Thyroid gland (tissue), 4 donors: ENCODE results near the gene BICD1. TPM values are rescaled to one million over a fixed set of nuclear protein-coding genes. Genes with fewer than 3 reads are reported as not detected.

Source experiments
- DNase-seq, 2 donors: peaks; one replicate each; pipeline ENCODE4 v3.0.0-alpha.2; 2019
- H3K27ac ChIP-seq, 3 donors: fragments of 200-600 bp; sonication (generic); 1 replicate in 2 of 3; 2 replicates in 1 of 3; pipeline ENCODE4 v1.5.1; 2016 to 2019; ENCODE audit warnings: mild to moderate bottlenecking in 1 of 3, moderate library complexity in 1 of 3
- H3K27me3 ChIP-seq: fragments of 200-600 bp; sonication (generic); one replicate; pipeline ENCODE4 v1.5.1; 2019
- H3K36me3 ChIP-seq, 2 donors: fragments of 200-600 bp; sonication (generic); one replicate each; pipeline ENCODE4 v1.5.1; 2016 to 2019
- H3K4me1 ChIP-seq, 2 donors: fragments of 200-600 bp; sonication (generic); one replicate each; pipeline ENCODE4 v1.5.1; 2017 to 2019
- H3K4me3 ChIP-seq, 3 donors: fragments of 200-600 bp; sonication (generic); replicated peaks in 1 of 3; 1 replicate in 2 of 3; 2 replicates in 1 of 3; pipeline ENCODE4 v1.5.1; 2016; ENCODE audit warnings: mild to moderate bottlenecking in 1 of 3
- H3K9me3 ChIP-seq: fragments of 200-600 bp; sonication (generic); one replicate; pipeline ENCODE4 v1.5.1; 2017
- CTCF ChIP-seq, 6 experiments: fragments of 200-600 bp in 3 of 6; fragments of 450-650 bp in 3 of 6; sonication (generic) in 3 of 6; IDR thresholded peaks; one replicate each; pipeline ENCODE4 v1.5.1; 2016 to 2019; ENCODE audit warnings: antibody characterized with exemption in 6 of 6, mild to moderate bottlenecking in 2 of 6, inconsistent platforms in 1 of 6, moderate library complexity in 1 of 6
- POLR2A ChIP-seq, 2 donors: fragments of 450-650 bp; IDR thresholded peaks; one replicate each; pipeline ENCODE4 v1.6.1; 2017; ENCODE audit warnings: antibody characterized with exemption in 2 of 2, mild to moderate bottlenecking in 2 of 2, moderate library complexity in 1 of 2
- WGBS, 2 donors: methylation state at CpG; one replicate each; pipeline ENCODE4 v1.1.5; 2017; 5-methylcytosine and 5-hydroxymethylcytosine counted together
- intact Hi-C: fragments of 100-400 bp; cut with DNase I; formaldehyde crosslinking; loops from one replicate; pipeline ENCODE4 v1.15.1; 2023
- total RNA-seq, 4 donors: library from RNA; depleted of rRNA; stranded (reverse); fragments of >200 nt; gene quantifications; one replicate each; pipeline ENCODE4 v1.2.3, GENCODE V29; 2016

Gene BICD1
- total RNA-seq, 4 donors from 2014 or later, result 16.7 to 33.7 (median 24.7) TPM

- TF ChIP-seq CTCF (IDR thresholded peaks at IDR 0.05) (no peak), POLR2A (IDR thresholded peaks at IDR 0.05) (no peak)
- Histone ChIP-seq H3K4me3 (no peak overlapping the region), H3K36me3 (no peaks in the 10 kb centered on the region), H3K9me3 (no peaks in the 10 kb centered on the region), H3K27me3 (no peaks in the 10 kb centered on the region), H3K27ac (no peak overlapping the region), H3K4me1 (peaks cover 4 to 10% of the 10 kb centered on the region in 2 donors)
- intact Hi-C loops, result no loop called here
- no peak for DNase-seq
- WGBS, 2 donors, result 93 to 100% methylated on average over 6 of the region's 6 CpGs
Measured at GRCh38 chr12:32159381-32159780, 52.7 kb downstream of the BICD1 start.

GRCh38 chr12:32159925-32160324, 53.3 kb downstream of the BICD1 start:
- TF ChIP-seq POLR2A (IDR thresholded peaks at IDR 0.05) (no peak), CTCF (IDR thresholded peaks at IDR 0.05) (no peak)

GRCh38 chr12:32161058-32161457, 54.4 kb downstream of the BICD1 start:
- TF ChIP-seq CTCF (IDR thresholded peaks at IDR 0.05) (no peak), POLR2A (IDR thresholded peaks at IDR 0.05) (no peak)
- WGBS, 2 donors, result 95 to 97% methylated on average over 5 of the region's 5 CpGs
- intact Hi-C loops, result no loop called here
- H3K27ac ChIP-seq, result no peak overlapping the region
- no peaks in the 10 kb centered on the region for H3K36me3 ChIP-seq
- peaks cover 4 to 10% of the 10 kb centered on the region in 2 donors for H3K4me1 ChIP-seq
- H3K27me3 ChIP-seq, result no peaks in the 10 kb centered on the region
- no peaks in the 10 kb centered on the region for H3K9me3 ChIP-seq
- H3K4me3 ChIP-seq, result no peak overlapping the region
- DNase-seq, result no peak

More at GRCh38 chr12:32159925-32160324, 53.3 kb downstream of the BICD1 start:
- no peaks in the 10 kb centered on the region for H3K9me3 ChIP-seq
- H3K27me3 ChIP-seq, result no peaks in the 10 kb centered on the region
- H3K36me3 ChIP-seq, result no peaks in the 10 kb centered on the region
- intact Hi-C loops, result no loop called here
- H3K4me1 ChIP-seq, result peaks cover 4 to 10% of the 10 kb centered on the region in 2 donors
- WGBS, 2 donors, result 91 to 94% methylated on average over 3 of the region's 3 CpGs
- DNase-seq, result no peak
- no peak overlapping the region for H3K27ac ChIP-seq
- H3K4me3 ChIP-seq, result no peak overlapping the region

- DNase-seq, result no peak
- Histone ChIP-seq H3K4me1 (peaks cover 0 to 5% of the 10 kb centered on the region in 2 donors), H3K9me3 (no peaks in the 10 kb centered on the region), H3K36me3 (no peaks in the 10 kb centered on the region), H3K4me3 (no peak overlapping the region), H3K27ac (no peak overlapping the region), H3K27me3 (no peaks in the 10 kb centered on the region)
- TF ChIP-seq POLR2A (IDR thresholded peaks at IDR 0.05) (no peak), CTCF (IDR thresholded peaks at IDR 0.05) (no peak)
- intact Hi-C loops, result no loop called here
- WGBS, 2 donors, result 89 to 97% methylated on average over 2 of the region's 2 CpGs
Measured at GRCh38 chr12:32163596-32163995, 56.9 kb downstream of the BICD1 start.

- TF ChIP-seq POLR2A (IDR thresholded peaks at IDR 0.05) (no peak), CTCF (IDR thresholded peaks at IDR 0.05) (no peak)
- H3K4me1 ChIP-seq, result no peaks in the 10 kb centered on the region
- intact Hi-C loops, result no loop called here
- no peak overlapping the region for H3K27ac ChIP-seq
- no peaks in the 10 kb centered on the region for H3K36me3 ChIP-seq
- no peak for DNase-seq
- 99% methylated on average over 4 of the region's 4 CpGs for WGBS, 2 donors
- H3K27me3 ChIP-seq, result no peaks in the 10 kb centered on the region
- no peaks in the 10 kb centered on the region for H3K9me3 ChIP-seq
- no peak overlapping the region for H3K4me3 ChIP-seq
Measured at GRCh38 chr12:32166510-32166909, 59.9 kb downstream of the BICD1 start.
